Coronary artery (tissue), 2 donors: ENCODE data around the gene FAM174B.
A peak's percentile ranks its signal among the peaks of the same experiment; 100 is the strongest.
"Not testable (repeated sequence)": the region's sequence is repeated elsewhere in the genome, so short reads cannot be mapped to it uniquely, and the experiment has no call there.

ENCODE experiments used
- DNase-seq: peaks from one replicate; pipeline ENCODE4 v3.0.0-alpha.2; 2017; ENCODE audit warnings: low spot score
- H3K27ac ChIP-seq, 2 donors: fragments of 200-600 bp; sonication (generic); one replicate each; pipeline ENCODE4 v1.5.1; 2016 to 2019
- H3K4me3 ChIP-seq: fragments of 200-600 bp; sonication (generic); 2 replicates; pipeline ENCODE4 v1.5.1; 2016; ENCODE audit warnings: mild to moderate bottlenecking, moderate library complexity
- CTCF ChIP-seq: fragments of 200-600 bp; sonication (generic); IDR thresholded peaks from one replicate; pipeline ENCODE4 v1.5.1; 2019; ENCODE audit warnings: antibody characterized with exemption

FAM174B gene

GRCh38 chr15:92613841-92614240 is 41.7 kb downstream of the FAM174B start:
- DNase-seq = peak; percentile 54
- no peak overlapping the region for H3K27ac ChIP-seq
- no peak overlapping the region for H3K4me3 ChIP-seq
- TF ChIP-seq CTCF = no peak

- peak; percentile 43 for DNase-seq
- Histone ChIP-seq H3K27ac (no peak overlapping the region), H3K4me3 (no peak overlapping the region)
- no peak for TF ChIP-seq CTCF
Measured at GRCh38 chr15:92612891-92613290, 42.7 kb downstream of the FAM174B start.

GRCh38 chr15:92611995-92612745 is 43.4 kb downstream of the FAM174B start:
- Histone ChIP-seq H3K27ac (no peak overlapping the region), H3K4me3 (no peak overlapping the region)
- DNase-seq = peak; percentile 38
- TF ChIP-seq CTCF = no peak

GRCh38 chr15:92611150-92611549 is 44.4 kb downstream of the FAM174B start:
- peak; percentile 19 for DNase-seq
- TF ChIP-seq CTCF = no peak
- Histone ChIP-seq H3K27ac (no peak overlapping the region), H3K4me3 (no peak overlapping the region)

GRCh38 chr15:92610101-92610520 is 45.5 kb downstream of the FAM174B start:
- no peak for TF ChIP-seq CTCF
- Histone ChIP-seq H3K27ac (no peak overlapping the region), H3K4me3 (no peak overlapping the region)
- no peak for DNase-seq

GRCh38 chr15:92608866-92609700 is 46.5 kb downstream of the FAM174B start:
- H3K27ac ChIP-seq = no peak overlapping the region
- no peak overlapping the region for H3K4me3 ChIP-seq
- TF ChIP-seq CTCF = no peak
- DNase-seq = no peak

GRCh38 chr15:92606836-92607150 is 48.8 kb downstream of the FAM174B start:
- not testable (repeated sequence) for DNase-seq, H3K4me3 ChIP-seq, H3K27ac ChIP-seq
